CD4-positive, alpha-beta T cell treated with Interleukin-6 for 4 hours (primary cell): Measurements from ENCODE around the gene C5orf52.
"Not testable (repeated sequence)": the region's sequence is repeated elsewhere in the genome, so short reads cannot be mapped to it uniquely, and the experiment has no call there.

Experiments
- DNase-seq: peaks from one replicate; pipeline ENCODE4 v3.0.0-alpha.2; 2020; ENCODE audit warnings: mixed read lengths

Gene C5orf52

DNA sequence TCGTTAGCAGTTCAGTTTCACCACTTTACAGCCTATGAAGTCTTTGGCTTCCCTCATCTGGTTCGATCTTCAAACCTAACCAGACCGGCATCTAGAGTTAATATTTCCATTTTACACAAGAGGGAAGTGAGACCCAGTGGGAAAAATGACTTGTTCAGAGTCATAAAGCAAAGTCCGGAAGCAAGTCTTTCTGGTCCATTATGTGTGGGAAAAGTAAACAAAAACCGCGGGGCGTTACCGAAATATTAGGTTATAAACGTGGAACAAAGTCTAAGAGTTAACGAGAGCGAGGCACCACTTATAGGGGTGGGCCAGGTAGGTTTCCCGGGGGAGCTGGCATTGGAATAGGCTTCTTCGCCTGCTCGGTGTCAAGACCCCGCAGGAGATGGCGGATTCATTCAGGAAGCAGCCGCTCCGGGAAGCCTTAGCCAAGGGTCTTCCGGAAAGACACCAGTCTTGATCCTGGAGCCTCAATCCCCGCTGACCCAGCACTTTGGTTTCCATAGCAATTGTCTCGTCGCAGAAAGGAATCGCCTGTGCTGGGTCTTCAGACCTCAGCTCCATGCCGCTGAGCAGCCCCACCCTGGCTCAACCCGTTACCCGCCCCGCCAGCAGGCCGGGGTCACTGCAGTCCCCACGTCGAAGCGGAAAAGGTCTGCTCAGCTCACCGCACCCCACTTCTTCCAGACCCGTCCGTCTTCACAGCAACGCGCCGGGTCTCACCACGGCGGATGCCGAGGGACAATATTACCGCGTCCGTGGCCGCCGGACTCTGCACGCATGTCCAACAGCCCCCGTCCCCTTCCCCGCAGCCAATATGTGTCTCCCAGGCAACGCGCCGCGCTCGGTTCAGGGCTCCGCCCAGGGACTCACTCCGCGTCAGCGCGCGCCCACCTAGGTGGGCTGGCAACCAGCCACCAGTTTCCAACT lies at the start of gene C5orf52:
C5orf52 (plus strand) TSS at position 872 of the 930 bp plus-strand sequence. CDS start 82 bp downstream, outside the sequence.
- peak; percentile 30 for DNase-seq

GRCh38 chr5:157624144-157624543 lies 47.2 kb upstream of the C5orf52 start:
- no peak for DNase-seq

- DNase-seq: no peak
These were observed 44.5 kb upstream of the C5orf52 start for GRCh38 chr5:157626831-157627230.

DNA sequence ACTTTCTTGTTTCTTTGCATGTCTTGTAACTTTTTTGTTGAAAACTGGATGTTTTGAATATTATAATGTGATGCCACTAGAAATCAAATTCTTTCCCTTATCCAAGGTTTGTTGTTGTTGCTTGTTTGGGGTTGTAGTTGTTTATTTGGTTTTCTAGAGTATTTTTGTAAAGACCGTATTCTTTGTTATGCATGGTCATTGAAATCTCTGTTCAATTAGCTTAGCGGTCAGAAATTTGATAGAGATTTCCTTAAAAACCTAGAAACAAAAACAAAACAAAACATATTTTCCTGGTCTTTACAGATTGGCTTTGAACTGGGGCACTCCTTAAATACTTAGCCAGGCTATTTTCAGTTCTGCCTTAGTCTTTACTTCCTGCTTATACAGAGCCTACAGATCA lies 41.0 kb upstream of the C5orf52 start:
- no peak for DNase-seq

GRCh38 chr5:157640406-157641066 lies 30.8 kb upstream of the C5orf52 start:
- DNase-seq: no peak

- DNase-seq: no peak
These were observed 22.9 kb upstream of the C5orf52 start for GRCh38 chr5:157648275-157648990.

DNA sequence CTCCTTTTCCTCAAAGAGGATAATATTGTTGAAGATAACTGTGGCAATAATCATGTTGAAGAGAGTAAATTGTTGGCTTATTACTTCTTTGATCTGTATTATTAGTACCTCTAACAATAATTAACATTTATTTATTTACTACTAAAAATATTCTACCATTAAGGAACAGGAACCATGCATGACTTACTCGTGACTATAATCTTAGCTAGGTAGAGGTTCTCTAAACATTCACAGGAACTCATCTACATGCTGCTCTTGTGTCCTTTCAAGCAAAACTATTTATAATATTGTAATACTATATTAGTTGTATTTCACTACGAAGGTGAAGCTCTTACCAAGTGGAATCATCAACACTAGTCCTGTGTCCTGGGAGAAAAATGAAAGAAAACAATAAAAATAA lies 22.2 kb upstream of the C5orf52 start:
- no peak for DNase-seq

DNA sequence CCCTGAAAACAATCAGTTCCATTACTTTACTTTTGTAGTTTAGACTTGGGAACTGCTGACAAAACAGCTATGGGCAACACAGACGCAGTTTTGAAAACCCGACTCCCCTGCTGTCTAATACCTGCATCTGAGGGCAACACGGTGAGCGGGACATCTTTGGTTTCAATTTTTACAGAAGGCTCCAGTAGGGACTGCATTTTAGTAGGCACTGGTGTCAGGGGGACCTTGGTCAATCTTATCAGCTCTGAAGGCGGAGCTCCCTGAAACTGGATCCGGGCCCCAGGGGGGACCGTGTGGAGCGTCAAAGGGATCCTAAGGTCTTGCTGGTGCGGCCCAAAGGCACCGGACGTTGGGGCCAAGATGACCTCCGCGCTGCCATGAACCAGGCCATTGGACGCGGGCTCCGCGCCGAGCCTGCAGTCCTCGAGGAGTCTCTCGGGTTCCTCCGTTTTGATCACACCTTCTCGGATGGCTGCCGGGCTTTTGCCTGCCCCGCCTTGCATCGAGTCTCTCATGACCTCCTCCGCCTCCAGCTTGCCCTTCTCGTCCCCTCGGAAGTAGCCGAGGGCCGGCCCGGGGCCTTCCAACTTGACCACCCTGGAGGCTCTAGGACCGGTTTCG lies 20.2 kb upstream of the C5orf52 start:
- no peak for DNase-seq

GRCh38 chr5:157651623-157652376 lies 19.5 kb upstream of the C5orf52 start:
- peak; percentile 90 for DNase-seq

DNA sequence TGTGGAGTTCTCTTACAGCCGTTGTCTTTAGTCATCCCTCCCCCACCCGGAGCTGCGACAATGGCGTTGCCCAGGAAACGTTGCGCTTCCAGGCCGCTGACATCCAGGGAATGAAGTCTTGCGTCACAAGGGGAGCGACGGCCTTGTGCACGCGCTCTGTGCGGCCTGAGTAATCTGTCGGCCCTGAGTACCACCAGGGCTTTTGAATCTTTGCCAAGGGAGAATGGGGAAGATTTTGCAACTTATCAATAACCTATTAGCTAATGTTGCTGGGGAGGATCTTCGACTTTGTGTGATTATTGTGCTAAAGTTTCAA lies 19.0 kb upstream of the C5orf52 start, which contains the start of gene SOX30:
SOX30 (minus strand) TSS at position 62 of the 316 bp plus-strand sequence. CDS start 360 bp downstream, outside the sequence.
- no peak for DNase-seq

- no peak for DNase-seq
These were observed 13.8 kb upstream of the C5orf52 start for GRCh38 chr5:157657516-157657915.

GRCh38 chr5:157658893-157659292 lies 12.4 kb upstream of the C5orf52 start:
- no peak for DNase-seq

GRCh38 chr5:157659868-157660660 lies 11.3 kb upstream of the C5orf52 start:
- DNase-seq: no peak

- DNase-seq: no peak
These were observed 5.8 kb upstream of the C5orf52 start for GRCh38 chr5:157665467-157666070.

GRCh38 chr5:157668356-157668755 lies 3.0 kb upstream of the C5orf52 start:
- no peak for DNase-seq

- no peak for DNase-seq
These were observed 1.6 kb upstream of the C5orf52 start for GRCh38 chr5:157669701-157670097.

DNA sequence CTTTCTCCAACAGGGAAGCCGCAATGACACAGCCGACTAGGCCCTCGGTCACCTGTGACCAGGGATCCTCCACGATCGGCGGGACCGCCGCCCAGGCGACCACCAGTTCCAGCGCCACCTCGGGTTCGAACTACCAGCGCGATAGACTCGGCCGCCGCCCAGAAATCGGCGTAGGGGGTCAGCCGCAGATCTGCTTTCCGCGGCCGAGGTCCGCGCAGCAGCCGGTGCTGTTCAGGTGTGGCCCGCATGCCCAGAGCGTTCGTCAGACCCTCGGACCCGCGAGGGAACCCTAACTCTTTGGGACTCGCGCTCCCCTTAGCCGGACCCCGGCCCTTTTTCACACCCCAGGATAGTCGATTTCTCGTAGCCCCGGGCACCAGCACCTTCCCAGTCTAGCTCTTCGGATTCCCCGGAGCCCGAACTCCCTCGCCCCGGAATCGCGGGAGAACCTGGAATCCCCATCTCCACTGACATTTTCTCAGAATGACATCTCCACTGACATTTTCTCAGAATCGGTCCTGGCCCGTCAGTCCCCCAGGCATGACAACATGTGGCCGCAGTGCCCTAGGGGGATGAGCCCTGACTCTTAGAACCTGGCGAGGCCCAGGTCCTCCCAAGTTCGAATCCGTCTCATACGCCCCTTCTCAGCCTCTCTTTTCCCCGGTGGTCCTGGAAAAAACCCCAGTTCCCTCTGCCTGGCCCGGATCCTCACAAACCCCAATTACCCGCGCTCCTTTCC lies 428 bp downstream of the C5orf52 start:
- no peak for DNase-seq

DNA sequence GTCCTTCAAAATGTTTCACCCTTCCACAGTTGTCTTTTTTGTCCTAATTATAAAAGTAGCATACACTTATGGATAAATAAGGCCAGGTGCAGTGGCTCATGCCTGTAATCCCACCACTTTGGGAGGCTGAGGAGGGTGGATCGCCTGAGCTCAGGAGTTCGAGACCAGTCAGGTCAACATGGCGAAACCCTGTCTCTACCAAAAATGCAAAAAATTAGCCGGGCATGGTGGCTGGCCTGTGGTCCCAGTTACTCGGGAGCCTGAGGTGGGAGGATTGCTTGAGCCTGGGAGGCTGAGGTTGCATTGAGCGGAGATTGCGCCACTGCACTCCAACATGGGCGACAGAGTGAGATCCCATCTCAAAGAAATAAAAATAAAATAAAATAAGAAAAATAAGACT lies 1.6 kb downstream of the C5orf52 start:
- DNase-seq: no peak

GRCh38 chr5:157674351-157674750 lies 3.0 kb downstream of the C5orf52 start:
- DNase-seq: not testable (repeated sequence)

DNA sequence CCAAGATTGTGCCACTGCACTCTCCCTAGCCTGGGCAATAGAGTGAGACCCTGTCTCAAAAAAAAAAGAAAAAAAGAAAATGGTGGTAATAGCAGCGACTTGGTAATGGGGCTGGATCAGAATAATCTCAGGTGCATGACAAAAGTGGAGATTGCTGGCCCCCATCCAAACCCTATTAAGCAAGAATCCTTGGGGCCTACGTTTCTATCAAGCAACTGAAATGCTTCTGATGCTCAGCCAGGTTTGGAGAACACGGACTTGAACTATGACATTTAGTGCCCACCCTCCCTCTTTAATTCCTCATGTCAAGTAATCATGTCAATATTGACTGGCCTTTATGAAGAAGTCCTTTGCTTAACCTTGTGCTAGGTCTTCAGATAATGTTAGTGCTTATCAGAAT lies 6.6 kb downstream of the C5orf52 start:
- DNase-seq: no peak
